ENCODE data around the gene NXN. TPM values are rescaled to one million over a fixed set of nuclear protein-coding genes. Genes with fewer than 3 reads are reported as not detected.
"Not testable (repeated sequence)": the region's sequence is repeated elsewhere in the genome, so short reads cannot be mapped to it uniquely, and the experiment has no call there.

The NXN gene
- total RNA-seq, 6 donors from 2014 or later: 32.4 to 63.1 (median 52.2) TPM

DNA sequence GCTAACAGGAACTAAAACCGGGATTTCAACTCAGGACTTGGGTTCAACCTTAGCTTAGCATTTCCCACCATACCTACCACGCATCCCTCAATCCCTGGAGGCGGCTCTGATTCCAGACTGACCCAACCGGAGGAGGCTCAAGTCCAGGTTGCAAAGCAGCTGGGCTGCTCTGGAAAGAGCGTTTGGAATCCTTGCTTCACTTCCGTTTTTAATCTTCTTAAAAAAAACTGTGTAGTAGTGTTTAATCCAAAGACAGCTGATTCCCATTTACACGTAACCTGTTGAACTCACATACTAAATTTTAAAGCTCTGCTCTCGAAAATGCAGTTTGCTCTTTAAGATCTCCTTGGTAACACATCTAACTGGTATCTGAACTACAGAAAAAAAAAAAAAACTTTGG, 50.0 kb downstream of the NXN start:
- peak overlapping the region in 3 of 4 donors; percentile 12 to 15 (median 15) for H3K27ac ChIP-seq
- WGBS, 2 donors: 65 to 75% methylated on average over 8 of the region's 8 CpGs
- ATAC-seq (ENCODE audit: low FRiP score in 2 of 2) (no peak), DNase-seq (no peak)
- H3K36me3 ChIP-seq: no peaks in the 10 kb centered on the region
- H3K27me3 ChIP-seq: no peaks in the 10 kb centered on the region
- no peak overlapping the region for H3K4me3 ChIP-seq
- no peaks in the 10 kb centered on the region for H3K9me3 ChIP-seq
- TF ChIP-seq POLR2A (IDR thresholded peaks at IDR 0.05): no peak
- no peak for TF ChIP-seq EP300 (IDR thresholded peaks at IDR 0.05)
- TF ChIP-seq POLR2AphosphoS5 (IDR thresholded peaks at IDR 0.05): no peak
- TF ChIP-seq CTCF (IDR thresholded peaks at IDR 0.05): no peak
- H3K4me1 ChIP-seq: peaks cover 31 to 58% (median 45%) of the 10 kb centered on the region in 4 donors

GRCh38 chr17:927611-928461, 51.7 kb downstream of the NXN start:
- TF ChIP-seq POLR2A (IDR thresholded peaks at IDR 0.05) (no peak), POLR2AphosphoS5 (IDR thresholded peaks at IDR 0.05) (no peak)
- H3K4me3 ChIP-seq: no peak overlapping the region
- DNase-seq: peak in 1 of 2 donors; percentile 51
- peaks cover 26 to 42% (median 33%) of the 10 kb centered on the region in 4 donors for H3K4me1 ChIP-seq
- H3K27me3 ChIP-seq: no peaks in the 10 kb centered on the region
- 40% methylated on average over 17 of the region's 17 CpGs for WGBS, 2 donors
- ATAC-seq (ENCODE audit: low FRiP score in 2 of 2): peak; percentile 60 to 78
- peak overlapping the region; percentile 50 to 77 (median 66) for H3K27ac ChIP-seq
- H3K36me3 ChIP-seq: no peaks in the 10 kb centered on the region
- no peaks in the 10 kb centered on the region for H3K9me3 ChIP-seq

GRCh38 chr17:925817-926216, 53.8 kb downstream of the NXN start:
- H3K36me3 ChIP-seq: no peaks in the 10 kb centered on the region
- no peak overlapping the region for H3K4me3 ChIP-seq
- ATAC-seq (ENCODE audit: low FRiP score in 2 of 2) (no peak), DNase-seq (no peak)
- H3K4me1 ChIP-seq: peaks cover 20 to 35% (median 27%) of the 10 kb centered on the region in 4 donors
- WGBS, 2 donors: 84 to 89% methylated on average over 6 of the region's 6 CpGs
- H3K27me3 ChIP-seq: no peaks in the 10 kb centered on the region
- H3K27ac ChIP-seq: peak overlapping the region in 3 of 4 donors; percentile 44 to 58 (median 49)
- H3K9me3 ChIP-seq: no peaks in the 10 kb centered on the region
- TF ChIP-seq POLR2A (IDR thresholded peaks at IDR 0.05): no peak
- TF ChIP-seq POLR2AphosphoS5 (IDR thresholded peaks at IDR 0.05): no peak
- no peak for TF ChIP-seq EP300 (IDR thresholded peaks at IDR 0.05)
- TF ChIP-seq CTCF (IDR thresholded peaks at IDR 0.05): no peak

GRCh38 chr17:924711-925475, 54.7 kb downstream of the NXN start:
- ATAC-seq (ENCODE audit: low FRiP score in 2 of 2): peak; percentile 37 to 71
- no peak overlapping the region for H3K4me3 ChIP-seq
- TF ChIP-seq POLR2AphosphoS5 (IDR thresholded peaks at IDR 0.05) (no peak), POLR2A (IDR thresholded peaks at IDR 0.05) (no peak), CTCF (IDR thresholded peaks at IDR 0.05) (no peak), EP300 (IDR thresholded peaks at IDR 0.05) (no peak)
- H3K36me3 ChIP-seq: no peaks in the 10 kb centered on the region
- H3K9me3 ChIP-seq: no peaks in the 10 kb centered on the region
- DNase-seq: peak in 1 of 2 donors; percentile 56
- peak overlapping the region in 3 of 4 donors; percentile 44 to 58 (median 49) for H3K27ac ChIP-seq
- H3K4me1 ChIP-seq: peaks cover 20 to 29% (median 25%) of the 10 kb centered on the region in 4 donors
- no peaks in the 10 kb centered on the region for H3K27me3 ChIP-seq
- WGBS, 2 donors: 65 to 78% methylated on average over 15 of the region's 15 CpGs

DNA sequence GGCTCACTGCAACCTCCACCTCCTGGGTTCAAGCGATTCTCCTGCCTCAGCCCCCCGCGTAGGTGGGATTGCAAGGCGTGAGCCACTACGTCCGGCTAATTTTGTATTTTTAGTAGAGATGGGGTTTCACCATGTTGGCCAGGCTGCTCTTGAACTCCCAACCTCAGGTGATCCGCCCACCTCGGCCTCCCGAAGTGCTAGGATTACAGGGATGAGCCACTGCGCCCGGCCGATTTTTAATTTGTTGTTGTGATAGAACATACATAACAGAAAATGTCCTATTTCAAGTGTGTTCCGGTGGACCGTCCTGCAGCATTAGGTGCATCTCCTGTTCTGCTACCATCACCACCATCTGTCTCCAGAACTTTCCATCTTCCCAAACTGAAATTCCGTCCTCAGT, 55.3 kb downstream of the NXN start:
- H3K27ac ChIP-seq: peak overlapping the region in 3 of 4 donors; percentile 9 to 49 (median 44)
- not testable (repeated sequence) for DNase-seq; H3K36me3 ChIP-seq; H3K9me3 ChIP-seq; H3K4me3 ChIP-seq; H3K27me3 ChIP-seq; ATAC-seq (ENCODE audit: low FRiP score in 2 of 2)
- H3K4me1 ChIP-seq: peaks cover 20 to 24% (median 22%) of the 10 kb centered on the region in 4 donors
- WGBS, 2 donors: 84 to 85% methylated on average over 15 of the region's 15 CpGs

Measured in upper lobe of left lung (tissue), 6 donors.